ENCODE measurements around the gene C12orf42. TPM values are rescaled to one million over a fixed set of nuclear protein-coding genes. Genes with fewer than 3 reads are reported as not detected.
"Not testable (repeated sequence)": the region's sequence is repeated elsewhere in the genome, so short reads cannot be mapped to it uniquely, and the experiment has no call there.

Gene C12orf42
- total RNA-seq, 1 experiment from 2014 or later = not detected

DNA sequence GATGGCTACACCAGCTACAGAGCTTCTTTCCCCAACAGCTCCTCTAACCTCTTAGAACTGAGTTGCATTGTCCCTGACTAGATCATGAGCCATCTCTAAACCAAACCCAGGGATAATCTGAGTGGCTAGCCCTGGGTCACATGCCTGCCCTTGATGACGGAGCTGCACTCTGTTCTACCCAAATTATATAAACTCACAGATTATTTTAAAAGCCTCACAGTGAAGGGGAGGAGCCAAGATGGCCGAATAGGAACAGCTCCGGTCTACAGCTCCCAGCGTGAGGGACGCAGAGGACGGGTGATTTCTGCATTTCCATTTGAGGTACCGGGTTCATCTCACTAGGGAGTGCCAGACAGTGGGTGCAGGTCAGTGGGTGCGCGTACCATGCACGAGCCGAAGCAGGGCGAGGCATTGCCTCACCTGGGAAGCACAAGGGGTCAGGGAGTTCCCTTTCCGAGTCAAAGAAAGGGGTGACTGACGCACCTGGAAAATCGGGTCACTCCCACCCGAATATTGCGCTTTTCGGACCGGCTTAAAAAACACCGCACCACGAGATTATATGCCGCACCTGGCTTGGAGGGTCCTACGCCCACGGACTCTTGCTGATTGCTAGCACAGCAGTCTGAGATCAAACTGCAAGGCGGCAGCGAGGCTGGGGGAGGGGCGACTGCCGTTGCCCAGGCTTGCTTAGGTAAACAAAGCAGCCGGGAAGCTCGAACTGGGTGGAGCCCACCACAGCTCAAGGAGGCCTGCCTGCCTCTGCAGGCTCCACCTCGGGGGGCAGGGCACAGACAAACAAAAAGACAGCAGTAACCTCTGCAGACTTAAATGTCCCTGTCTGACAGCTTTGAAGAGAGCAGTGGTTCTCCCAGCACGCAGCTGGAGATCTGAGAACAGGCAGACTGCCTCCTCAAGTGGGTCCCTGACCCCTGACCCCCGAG, 61.3 kb downstream of the C12orf42 start:
- H3K9me3 ChIP-seq (ENCODE audit: control insufficient read depth in 1 of 2, insufficient read depth in 1 of 2, low read depth in 1 of 2, low read length in 2 of 2); POLR2A ChIA-PET; H3K27me3 ChIP-seq (ENCODE audit: insufficient read depth, low read length); H3K4me1 ChIP-seq (ENCODE audit: control insufficient read depth in 1 of 2, insufficient read depth in 2 of 2, low read length in 2 of 2); H2AFZ ChIP-seq (ENCODE audit: low read depth, low read length, poor library complexity, severe bottlenecking); H3K4me3 ChIP-seq (replicated peaks in 1 of 2; ENCODE audit: low read depth in 1 of 2, low read length in 2 of 2); H3K79me2 ChIP-seq (ENCODE audit: insufficient read depth, low read length); H3K36me3 ChIP-seq (ENCODE audit: control insufficient read depth in 1 of 2, insufficient read depth in 2 of 2, low read length in 2 of 2); H3K9me2 ChIP-seq (ENCODE audit: insufficient read depth); CTCF ChIA-PET; H4K20me1 ChIP-seq (ENCODE audit: insufficient read depth); ATAC-seq; H3K27ac ChIP-seq (ENCODE audit: low read depth, low read length); H3K4me2 ChIP-seq (ENCODE audit: low read length); intact Hi-C loops (cut with micrococcal nuclease); DNase-seq (ENCODE audit: low read depth, low spot score); BruUV-seq (replicated peaks); RAD21 ChIA-PET (ENCODE audit: low non-redundant PET in 1 of 2, low total read pairs in 2 of 2, uncharacterized antibody in 2 of 2, unreplicated experiment in 2 of 2); H3K9ac ChIP-seq (ENCODE audit: low read length): not testable (repeated sequence)

GRCh38 chr12:103431950-103432349, 63.8 kb downstream of the C12orf42 start:
- DNase-seq (ENCODE audit: low read depth, low spot score) = no peak
- no peaks in the 10 kb centered on the region for H4K20me1 ChIP-seq (ENCODE audit: insufficient read depth)
- no TSS peak for BruUV-seq (replicated peaks)
- no peak for ATAC-seq
- no peaks in the 10 kb centered on the region for H3K9me2 ChIP-seq (ENCODE audit: insufficient read depth)
- RAD21 ChIA-PET (ENCODE audit: low non-redundant PET in 1 of 2, low total read pairs in 2 of 2, uncharacterized antibody in 2 of 2, unreplicated experiment in 2 of 2) = no interaction called here
- intact Hi-C loops (cut with micrococcal nuclease) = no loop called here
- H2AFZ ChIP-seq (ENCODE audit: low read depth, low read length, poor library complexity, severe bottlenecking) = no peak overlapping the region
- TF ChIP-seq ELF1 (IDR thresholded peaks at IDR 0.05; ENCODE audit: borderline replicate concordance, low read depth) = no peak
- no peak for TF ChIP-seq ZFX (IDR thresholded peaks at IDR 0.05)
- TF ChIP-seq CBX3 (IDR thresholded peaks at IDR 0.05; ENCODE audit: low read depth) = no peak
- TF ChIP-seq RAD21 (IDR thresholded peaks at IDR 0.05; ENCODE audit: low read depth) = no peak
- no peak for TF ChIP-seq FOSL1 (IDR thresholded peaks at IDR 0.05; ENCODE audit: low read depth)
- TF ChIP-seq POLR2AphosphoS5 (IDR thresholded peaks at IDR 0.05; ENCODE audit: low read depth, low read length) = no peak
- no peak overlapping the region for H3K9ac ChIP-seq (ENCODE audit: low read length)
- H3K27me3 ChIP-seq (ENCODE audit: insufficient read depth, low read length) = no peaks in the 10 kb centered on the region; the same call in none of the 2 replicates
- POLR2A ChIA-PET = no interaction called here
- H3K27ac ChIP-seq (ENCODE audit: low read depth, low read length) = no peak overlapping the region
- no peaks in the 10 kb centered on the region for H3K9me3 ChIP-seq (ENCODE audit: control insufficient read depth in 1 of 2, insufficient read depth in 1 of 2, low read depth in 1 of 2, low read length in 2 of 2)
- H3K79me2 ChIP-seq (ENCODE audit: insufficient read depth, low read length) = no peaks in the 10 kb centered on the region
- H3K4me3 ChIP-seq (replicated peaks in 1 of 2; ENCODE audit: low read depth in 1 of 2, low read length in 2 of 2) = no peak overlapping the region
- H3K36me3 ChIP-seq (ENCODE audit: control insufficient read depth in 1 of 2, insufficient read depth in 2 of 2, low read length in 2 of 2) = no peaks in the 10 kb centered on the region
- CTCF ChIA-PET = no interaction called here
- no peaks in the 10 kb centered on the region for H3K4me1 ChIP-seq (ENCODE audit: control insufficient read depth in 1 of 2, insufficient read depth in 2 of 2, low read length in 2 of 2)
- H3K4me2 ChIP-seq (ENCODE audit: low read length) = no peak overlapping the region

Data from HCT116 (cell line).